Central memory CD4-positive, alpha-beta T cell (primary cell): ENCODE measurements around the gene SLC30A9.

ENCODE experiments used
- DNase-seq: peaks from one replicate; pipeline ENCODE4 v3.0.0; 2022
- total RNA-seq, 3 experiments: gene quantifications; one replicate each; lab custom pipeline; 2026; lab: John Stamatoyannopoulos, UW

SLC30A9 gene
- 63.5 to 69.0 (median 63.9) reads per million in 3 experiments for total RNA-seq

DNA sequence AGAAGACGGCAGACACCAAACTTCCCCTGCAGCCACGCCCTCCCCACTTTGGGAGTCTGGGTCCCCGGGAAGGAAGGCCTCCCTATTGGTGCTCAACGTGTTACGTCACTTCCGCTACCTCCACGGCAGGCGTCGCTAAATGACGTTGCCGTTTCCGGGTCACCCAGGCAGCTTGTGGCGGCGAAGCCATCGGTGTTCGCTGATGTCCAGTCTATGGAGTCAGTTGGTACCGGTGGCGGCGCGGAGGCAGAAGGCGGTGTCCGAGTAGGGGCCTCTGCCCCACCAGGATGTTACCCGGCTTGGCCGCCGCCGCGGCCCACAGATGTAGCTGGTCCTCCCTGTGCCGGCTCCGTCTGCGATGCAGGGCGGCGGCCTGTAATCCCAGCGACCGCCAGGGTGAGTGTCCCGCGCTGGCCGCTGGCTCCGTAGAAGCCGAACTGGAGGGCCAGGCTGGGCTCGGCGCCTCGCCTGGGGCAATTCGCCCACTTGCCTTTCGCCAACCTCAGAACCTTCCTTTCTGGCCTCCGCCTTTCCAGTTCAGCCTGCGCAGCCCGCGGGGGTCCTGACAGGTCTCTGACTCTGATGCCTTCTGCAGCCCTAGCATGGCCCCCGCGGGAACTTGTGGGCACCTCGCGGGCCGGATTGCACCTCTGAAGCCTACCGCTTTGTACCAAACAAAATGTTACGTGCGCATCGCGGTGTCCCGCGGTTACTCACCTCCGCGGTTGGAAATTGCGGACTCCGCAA lies at the start of gene SLC30A9:
TSS of gene SLC30A9 (plus strand) at position 166 of the 747 bp plus-strand sequence. CDS start at position 288, 122 bp downstream.
- DNase-seq, result peak; percentile 93

DNA sequence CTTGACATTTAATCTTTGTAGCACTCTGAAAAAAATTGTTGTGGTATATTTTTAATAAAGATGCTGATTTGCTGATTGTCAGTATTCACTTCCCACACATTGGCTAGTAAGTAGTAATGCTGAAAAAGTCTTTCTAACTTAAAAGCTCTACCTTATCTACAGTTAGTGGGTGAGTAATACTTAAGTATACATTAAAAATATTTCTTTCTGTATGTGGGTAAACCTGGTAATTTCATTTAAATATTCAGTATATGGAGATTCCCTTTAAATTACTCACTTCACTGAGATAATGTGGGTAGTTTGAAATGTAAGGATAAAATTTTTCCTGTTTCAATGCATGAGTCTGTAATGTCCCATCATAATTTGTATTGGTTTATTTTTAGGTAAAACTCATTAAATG lies 49.5 kb upstream of the SLC30A9 start:
- DNase-seq, result no peak

DNA sequence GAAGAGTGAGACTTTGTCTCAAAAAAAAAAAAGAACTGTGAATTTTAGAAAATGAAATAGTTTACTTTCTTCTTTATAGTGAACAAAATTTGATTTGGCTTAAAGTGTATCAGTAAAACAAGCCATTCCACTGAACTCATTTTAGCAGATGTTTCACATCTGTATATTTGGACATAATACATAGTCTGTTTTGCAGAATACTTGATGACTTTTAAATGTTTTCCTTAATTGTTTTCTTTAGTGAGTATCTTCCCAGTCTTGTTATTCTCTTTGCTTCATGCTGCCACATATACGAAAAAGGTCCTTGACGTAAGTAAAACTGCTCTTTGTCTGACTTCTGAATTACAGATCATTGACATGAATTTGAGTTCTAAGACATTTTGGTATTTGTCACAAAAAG lies 46.8 kb upstream of the SLC30A9 start:
- no peak for DNase-seq

DNA sequence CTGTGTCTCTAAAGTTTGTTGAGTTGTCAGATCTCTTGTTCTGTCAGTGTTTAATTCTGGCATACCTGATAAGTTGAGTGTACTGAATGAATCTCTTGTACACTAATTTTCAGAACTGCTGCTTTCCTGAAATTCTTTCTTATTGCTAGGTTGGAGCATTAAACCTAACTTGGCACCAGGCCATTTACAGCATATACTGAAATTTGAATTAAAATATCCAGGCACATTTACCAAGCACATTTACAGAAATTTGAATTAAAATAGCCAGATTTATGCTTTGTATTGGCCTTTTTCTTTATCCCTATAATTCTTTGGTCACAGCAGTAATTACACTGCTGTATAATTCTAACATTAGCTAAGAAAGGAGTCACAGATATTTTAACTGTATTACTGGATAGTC lies 46.2 kb upstream of the SLC30A9 start:
- no peak for DNase-seq

DNA sequence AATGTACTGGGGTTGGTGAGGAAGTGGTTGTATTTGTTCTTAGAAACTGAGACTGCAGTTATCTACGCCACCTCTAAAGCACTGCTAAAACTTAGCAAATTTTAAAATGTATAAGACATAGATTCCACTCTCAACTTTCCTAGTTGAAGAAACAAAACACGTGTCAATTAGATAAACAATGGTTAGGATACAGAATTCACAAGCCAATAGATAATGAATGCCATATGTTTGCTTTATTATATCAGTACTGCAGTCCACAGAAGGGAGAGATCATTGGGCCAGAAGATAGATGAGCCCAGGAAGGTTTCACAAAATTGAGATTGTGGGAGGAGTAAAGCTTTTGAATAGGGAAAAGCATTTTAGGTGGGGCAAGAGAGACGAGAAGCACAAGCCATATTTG lies 40.8 kb upstream of the SLC30A9 start:
- no peak for DNase-seq

DNA sequence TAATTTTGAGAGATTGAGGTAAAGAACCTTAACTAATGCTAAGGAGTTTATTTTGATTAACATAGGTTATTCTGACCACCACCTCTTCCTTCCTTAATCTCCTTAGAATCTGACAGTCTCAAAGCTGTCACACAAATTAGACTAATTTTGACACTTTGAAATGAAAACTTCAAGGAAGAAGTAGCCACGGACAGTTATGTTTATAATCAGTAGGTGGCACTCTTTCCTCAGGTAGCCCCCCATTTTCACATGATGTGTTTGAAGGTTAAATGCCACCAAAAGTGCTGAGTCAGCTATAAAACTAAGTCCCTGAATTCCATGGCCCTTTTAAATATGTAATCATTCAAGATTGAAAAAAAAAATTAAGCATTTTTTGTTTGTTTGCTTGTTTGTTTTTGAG lies 32.7 kb upstream of the SLC30A9 start:
- DNase-seq, result peak; percentile 21

DNA sequence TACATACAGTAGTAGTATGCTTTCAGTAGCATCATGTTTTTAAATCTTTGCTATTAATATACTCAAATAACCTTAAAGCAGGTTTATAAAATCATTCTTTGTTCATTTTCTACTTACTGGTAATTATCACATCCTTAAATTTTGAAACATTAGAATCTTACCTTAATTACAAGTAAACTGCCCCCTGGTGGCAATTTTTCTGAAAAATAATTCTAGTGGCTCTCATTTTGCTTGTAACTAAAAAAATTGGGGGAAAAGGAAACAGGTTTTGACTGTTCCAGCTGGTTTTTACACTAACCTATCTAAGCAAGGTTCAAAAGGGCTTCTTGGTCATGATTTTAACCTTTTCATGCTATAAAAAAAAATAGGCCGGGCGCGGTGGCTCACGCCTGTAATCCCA lies 27.2 kb upstream of the SLC30A9 start:
- no peak for DNase-seq

DNA sequence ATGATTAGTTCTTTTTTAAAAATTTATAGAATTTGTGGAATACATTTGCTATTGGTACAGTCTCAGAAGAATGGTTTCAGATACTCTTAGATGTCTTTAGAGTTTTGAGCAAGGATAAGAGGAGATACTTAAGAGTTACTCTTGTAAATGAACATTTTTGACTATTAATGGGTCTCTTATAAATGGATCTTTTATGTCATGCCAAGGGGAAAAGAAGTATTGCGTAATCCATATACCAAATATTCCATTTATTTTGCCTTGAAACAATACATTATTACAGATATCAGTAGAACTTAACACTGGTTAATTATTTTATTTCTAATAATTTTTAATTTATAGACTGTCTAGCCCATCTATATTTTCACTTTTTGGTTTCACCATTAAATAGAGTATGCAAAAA lies 25.9 kb upstream of the SLC30A9 start:
- DNase-seq, result no peak

DNA sequence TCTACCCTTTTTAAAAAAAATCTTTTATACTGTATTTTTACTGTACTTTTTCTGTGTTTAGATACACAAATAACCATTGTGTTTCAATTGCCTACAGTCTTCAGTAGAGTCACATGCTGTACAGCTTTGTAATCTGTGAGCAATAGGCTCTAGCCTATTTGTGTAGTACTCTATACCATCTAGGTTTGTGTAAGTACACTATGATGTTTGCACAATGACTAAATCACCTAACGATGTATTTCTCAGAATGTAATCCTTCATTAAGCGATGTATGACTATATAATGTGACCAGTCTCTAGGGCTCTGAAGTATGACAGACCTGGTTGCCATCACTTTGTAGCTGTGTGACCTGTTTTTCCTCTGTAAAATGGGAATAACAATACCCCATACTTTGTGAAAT lies 22.9 kb upstream of the SLC30A9 start:
- no peak for DNase-seq

DNA sequence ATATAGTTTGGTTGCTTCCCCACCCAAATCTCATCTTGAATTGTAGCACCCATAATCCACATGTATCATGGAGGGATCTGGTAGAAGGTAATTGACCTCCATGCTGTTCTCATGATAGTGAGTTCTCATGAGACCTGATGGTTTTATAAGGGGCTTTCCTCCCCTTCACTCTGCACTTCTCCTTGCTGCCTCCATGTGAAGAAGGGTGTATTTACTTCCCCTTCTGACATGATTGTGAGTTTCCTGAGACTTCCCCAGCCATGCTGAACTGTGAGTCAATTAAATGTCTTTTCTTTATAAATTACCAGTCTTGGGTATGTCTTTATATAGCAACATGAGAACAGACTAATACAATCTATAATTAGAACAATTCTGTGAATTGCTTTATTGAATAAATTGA lies 20.7 kb upstream of the SLC30A9 start:
- DNase-seq, result no peak

DNA sequence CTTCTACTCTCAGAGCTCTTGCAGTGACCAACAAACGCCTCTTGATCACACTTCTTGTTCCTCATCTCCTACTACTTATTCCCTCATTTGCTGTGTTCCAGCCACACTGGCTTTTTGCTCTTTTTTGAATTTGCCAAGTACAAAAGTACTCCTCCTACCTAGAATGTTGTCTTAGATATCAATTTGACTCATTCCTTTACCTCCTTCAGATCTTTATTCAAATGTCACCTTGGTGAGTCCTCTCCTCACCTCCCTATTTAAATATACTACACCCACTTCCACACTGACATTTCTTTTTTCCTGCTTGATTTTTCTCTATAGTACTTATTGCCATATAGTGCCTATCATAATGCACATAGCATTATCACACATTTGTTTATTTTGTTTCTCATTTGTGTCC lies 15.0 kb upstream of the SLC30A9 start:
- no peak for DNase-seq

DNA sequence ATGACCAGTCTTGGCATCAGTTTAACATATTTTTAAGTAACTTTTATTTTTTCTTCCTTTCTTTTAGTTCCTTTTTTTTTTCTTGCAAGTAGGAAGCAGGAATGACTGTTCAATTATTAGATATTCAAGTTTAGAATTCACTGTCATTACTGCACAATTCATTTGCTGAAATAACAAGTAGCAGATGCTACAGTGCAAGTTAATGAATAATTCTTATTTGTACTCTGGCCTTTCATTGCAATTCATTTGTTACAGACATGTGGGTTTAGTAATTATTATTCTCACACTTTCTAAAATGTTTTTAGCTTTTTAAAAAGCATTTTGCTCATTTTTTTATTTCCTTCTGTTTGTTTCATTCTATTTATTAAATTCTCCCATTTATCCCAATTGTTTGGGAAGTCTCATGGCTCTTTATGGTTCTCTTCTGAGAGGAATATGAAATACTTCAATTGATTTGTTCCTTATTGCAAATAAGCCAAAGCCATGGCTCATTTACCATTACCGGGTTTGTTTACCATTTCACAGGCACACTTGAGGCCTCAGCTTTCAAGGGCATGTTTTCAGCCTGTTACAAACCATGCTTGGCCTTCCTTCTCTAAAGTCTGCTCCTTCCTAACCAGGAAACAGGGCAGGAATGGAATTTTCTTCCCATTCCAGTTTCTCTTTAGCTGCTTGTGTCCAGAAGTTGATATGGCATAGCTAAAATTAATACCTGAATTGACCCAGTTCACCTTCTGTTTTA lies 13.4 kb upstream of the SLC30A9 start:
- DNase-seq, result no peak

DNA sequence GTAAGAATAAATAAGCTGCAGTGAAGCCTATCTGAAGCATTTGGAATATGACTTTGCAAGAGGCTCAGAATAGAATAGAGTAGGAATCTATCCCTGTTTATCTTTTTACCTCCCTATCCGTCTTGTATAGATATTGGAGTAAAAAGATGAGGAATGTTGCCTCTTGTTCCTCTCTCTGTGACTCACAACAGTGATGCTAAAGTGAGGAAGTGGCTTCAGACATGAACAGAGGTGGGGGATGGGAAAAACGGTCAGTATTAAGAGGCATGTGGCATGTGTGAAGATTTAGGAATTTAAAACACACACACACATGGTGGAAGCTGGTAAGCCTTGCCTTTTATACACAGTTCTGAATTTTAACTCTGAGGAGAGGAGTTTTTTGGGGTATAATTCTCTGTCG lies 12.6 kb upstream of the SLC30A9 start:
- no peak for DNase-seq

DNA sequence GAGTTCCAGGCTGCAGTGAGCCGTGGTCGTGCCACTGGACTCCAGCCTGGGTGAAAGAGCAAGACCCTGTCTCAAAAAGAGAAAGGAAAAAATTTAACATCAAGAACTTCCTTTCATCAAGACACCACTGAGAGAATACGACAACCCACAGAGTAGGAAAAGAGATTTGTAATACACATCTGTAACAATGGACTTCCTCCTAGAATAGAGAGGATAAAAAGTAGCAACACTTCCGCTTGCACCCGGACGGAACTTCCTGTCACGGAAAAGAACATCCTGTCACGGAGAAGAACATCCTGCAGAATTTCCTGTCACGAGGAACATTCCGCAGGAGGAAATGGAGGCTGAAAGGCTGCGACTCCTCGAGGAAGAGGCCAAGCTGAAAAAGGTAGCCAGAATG lies 8.9 kb upstream of the SLC30A9 start, which contains the start of gene DCAF4L1:
TSS of gene DCAF4L1 (plus strand) at position 301 of the 400 bp plus-strand sequence. CDS start at position 338, 37 bp downstream.
- no peak for DNase-seq

DNA sequence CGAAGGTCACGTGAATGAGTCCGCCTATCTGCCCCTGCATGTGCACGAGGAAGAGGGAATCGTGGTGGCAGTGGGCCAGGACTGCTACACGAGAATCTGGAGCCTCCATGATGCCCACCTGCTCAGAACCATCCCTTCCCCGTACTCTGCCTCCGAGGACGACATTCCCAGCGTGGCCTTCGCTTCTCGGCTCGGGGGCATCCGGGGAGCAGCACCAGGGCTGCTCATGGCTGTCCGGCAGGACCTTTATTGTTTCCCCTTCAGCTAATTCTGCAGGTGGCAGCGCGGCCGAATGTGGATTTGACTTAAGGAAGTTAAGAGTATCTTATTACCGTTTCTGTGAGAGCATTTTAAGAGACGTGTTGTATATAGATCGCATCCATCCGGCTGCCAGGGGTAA lies 7.6 kb upstream of the SLC30A9 start:
- no peak for DNase-seq

DNA sequence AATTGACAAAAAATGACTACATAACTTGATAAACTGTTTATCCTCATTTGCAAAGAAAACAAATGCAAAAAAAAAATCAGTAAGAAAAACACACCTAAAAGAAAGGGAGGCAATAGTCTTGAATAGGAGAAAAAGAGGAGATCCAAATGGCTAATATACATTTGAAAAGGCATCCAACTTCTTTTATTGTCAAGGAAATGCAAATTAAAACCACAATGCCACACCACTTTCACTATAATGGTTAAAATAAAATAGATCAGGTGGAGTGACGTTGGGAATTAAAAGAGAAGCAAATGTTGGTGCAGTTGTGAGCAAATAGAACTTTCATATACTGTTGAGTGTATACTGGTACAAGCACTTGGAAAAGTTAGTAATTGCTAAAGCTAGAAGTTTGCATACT lies 5.2 kb upstream of the SLC30A9 start:
- no peak for DNase-seq

DNA sequence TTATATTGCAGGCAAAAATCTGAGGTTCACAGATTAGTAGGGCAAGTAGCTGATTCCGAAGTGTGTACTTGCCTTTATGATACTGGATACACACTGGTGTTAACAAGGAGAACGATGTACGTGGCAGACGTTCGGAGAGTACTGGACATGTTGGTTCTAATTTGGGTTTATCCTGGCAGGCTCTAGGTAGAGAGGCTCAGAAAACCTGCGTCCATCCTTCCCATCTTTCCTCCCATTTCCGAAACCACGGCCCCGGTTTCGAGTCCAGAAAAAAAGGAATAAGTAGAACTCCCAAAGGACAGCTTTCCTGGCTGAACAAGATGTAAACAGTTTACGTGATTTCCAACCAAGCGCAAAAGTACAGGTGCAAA lies 351 bp upstream of the SLC30A9 start:
- DNase-seq, result no peak

DNA sequence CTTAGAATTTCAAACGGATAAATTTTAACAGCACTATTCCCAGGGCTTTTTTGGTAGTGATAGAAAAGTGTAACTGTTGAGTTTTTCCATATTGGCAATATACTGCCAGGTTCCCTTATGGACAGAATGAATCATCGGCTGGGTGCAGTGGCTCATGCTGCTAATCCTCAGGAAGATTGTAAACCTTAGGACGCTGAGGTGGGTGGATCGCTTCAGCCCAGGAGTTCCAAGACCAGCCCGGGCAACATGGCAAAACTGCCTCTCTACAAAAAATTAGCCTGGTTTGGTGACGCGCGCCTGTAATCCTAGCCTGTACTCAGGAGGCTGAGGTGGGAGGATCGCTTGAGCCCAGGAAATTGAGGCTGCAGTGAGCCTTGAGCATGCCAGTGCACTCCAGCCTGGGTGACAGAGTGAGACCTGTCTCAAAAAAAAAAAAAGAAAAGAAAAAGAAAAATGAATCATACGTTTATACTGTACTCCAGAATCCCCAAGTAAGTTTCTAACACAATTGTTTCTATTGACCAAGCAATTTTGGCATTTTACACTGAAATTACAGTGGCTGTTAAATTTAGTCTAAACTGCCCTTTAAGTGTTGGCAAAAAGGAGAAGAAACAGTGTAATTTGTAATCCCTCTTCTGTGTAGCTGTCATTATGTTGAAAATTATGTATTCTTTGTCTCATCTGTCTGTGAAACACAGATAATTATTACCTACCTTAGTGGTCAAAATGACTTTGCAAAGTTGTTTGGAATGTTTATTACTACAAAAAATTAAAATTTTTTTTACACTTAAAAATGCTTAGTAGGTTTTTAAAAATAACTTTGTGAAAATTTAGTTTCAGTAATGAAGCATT lies 1.8 kb downstream of the SLC30A9 start:
- DNase-seq, result no peak

DNA sequence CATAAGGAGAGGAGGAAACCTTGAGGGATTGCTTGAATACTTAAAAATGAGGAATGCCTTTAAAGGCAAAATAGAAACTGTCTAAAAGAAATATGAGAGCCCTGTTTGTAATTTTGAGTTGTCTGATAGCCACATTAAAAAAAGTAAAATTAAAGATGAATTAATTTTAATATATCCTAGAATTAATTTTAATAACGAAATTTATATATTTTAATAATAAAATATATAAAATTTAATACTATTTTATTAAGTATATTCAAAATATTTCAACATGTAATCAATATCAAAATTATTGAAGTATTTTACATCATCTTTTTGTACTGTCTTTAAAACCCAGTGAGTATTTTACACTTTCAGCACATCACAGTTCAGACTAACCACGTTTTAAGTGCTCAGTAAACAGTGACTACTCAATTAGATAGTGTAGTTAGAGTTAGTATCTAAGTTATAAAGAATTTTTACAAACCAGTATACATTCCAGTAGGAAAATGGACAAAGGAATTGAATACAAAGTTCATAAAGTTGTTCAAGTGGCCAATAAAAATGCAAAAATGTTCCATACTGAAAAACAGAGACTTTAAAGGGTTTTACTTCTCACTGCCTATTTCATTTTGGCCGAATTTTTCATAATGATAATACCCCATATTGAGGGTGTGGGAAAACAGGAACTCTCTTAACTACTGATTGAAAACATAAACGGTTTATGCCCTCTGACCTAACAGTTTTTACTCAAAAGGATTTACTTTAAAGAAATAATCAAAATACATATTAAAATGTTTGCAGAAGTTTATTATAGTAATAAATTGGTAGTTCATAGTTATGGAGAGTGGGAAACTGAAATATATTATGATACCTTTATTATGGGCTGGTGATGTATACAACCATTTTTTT lies 2.9 kb downstream of the SLC30A9 start:
- no peak for DNase-seq

DNA sequence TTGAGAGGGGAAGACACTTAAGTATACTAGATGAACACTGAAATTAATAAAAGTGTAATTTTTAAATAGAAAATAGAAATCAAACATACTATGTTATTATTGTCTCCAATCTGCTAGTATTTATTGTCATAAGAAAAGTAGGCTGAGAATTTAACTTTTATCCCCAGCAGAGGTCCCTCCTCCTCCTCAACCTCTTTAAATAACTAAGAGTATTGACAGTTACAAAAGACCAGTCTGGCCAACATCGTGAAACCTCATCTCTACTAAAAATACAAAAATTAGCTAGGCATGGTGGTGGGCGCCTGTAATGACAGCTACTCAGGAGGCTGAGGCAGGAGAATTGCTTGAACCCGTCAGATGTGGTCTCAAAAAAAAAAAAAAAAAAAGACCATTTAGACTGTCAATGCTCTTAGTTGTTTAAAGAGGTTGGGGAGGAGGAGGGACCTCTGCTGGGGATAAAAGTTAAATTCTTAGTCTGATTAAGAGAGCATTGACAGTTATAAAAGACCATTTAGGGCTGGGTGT lies 4.2 kb downstream of the SLC30A9 start:
- DNase-seq, result no peak

DNA sequence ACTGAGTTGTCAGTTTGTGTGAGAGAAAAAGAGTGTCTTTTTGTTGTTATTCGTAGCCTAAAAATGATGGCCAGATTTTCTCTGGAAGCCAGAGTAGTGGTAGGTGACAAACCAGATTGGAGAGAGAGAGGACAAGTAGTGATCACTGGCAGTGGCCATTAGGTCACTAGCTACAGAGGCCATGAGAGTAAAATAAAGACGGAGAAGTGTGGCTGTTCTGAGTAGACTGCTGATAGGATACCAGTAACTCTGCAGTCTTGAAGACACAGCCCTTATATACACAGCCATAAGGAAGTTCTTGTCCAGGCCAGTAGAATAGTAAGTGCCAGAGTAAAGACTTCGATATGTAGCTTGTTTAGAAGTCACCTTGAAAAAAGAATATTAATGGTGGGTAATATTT lies 7.7 kb downstream of the SLC30A9 start:
- DNase-seq, result no peak

DNA sequence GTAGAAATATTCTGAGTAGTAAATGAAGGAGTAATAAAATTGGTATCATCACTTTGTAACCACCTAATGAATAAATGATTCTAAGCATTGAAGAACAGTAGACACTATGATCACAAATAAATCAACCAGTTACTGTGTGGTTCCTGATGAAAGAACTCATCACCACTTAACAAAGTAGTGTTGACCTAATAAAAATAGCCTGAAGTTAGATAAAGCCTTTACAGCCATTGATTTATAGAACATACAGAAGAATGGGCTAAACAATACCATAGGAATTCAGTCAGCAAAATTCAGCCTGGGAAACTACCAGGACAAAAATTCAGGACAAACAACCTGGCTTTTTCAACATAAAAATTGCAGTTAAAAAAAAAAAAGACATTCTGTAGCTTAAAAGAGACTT lies 9.0 kb downstream of the SLC30A9 start:
- no peak for DNase-seq
